Measurements from ENCODE around the gene CCDC83. TPM values are rescaled to one million over a fixed set of nuclear protein-coding genes. Genes with fewer than 3 reads are reported as not detected.
"Not testable (repeated sequence)": the region's sequence is repeated elsewhere in the genome, so short reads cannot be mapped to it uniquely, and the experiment has no call there.

Gene CCDC83
- total and polyA plus RNA-seq, 4 donors: not detected

GRCh38 chr11:85847436-85847835 lies 7.7 kb upstream of the CCDC83 start:
- no peak for ATAC-seq (ENCODE audit: insufficient read depth, low FRiP score)
- DNase-seq: no peak
- Histone ChIP-seq H3K27me3 (ENCODE audit: control insufficient read depth in 3 of 3, insufficient read depth in 3 of 3, low read length in 2 of 3) (no peaks in the 10 kb centered on the region), H3K36me3 (ENCODE audit: control insufficient read depth in 4 of 4, insufficient read depth in 4 of 4, low read length in 4 of 4) (no peaks in the 10 kb centered on the region), H3K4me1 (ENCODE audit: control insufficient read depth in 5 of 5, insufficient read depth in 5 of 5, low read length in 5 of 5) (peaks cover 0 to 2% (median 0%) of the 10 kb centered on the region in 5 donors), H3K27ac (ENCODE audit: low read depth in 1 of 2, low read length in 1 of 2) (no peak overlapping the region), H3K4me3 (no peak overlapping the region), H3K9ac (ENCODE audit: insufficient read depth in 1 of 2, low read length in 2 of 2) (no peak overlapping the region), H3K9me3 (ENCODE audit: control insufficient read depth in 4 of 4, insufficient read depth in 3 of 4, low read length in 3 of 4) (peaks cover 0 to 1% (median 0%) of the 10 kb centered on the region in 4 donors)
- no peak for TF ChIP-seq CTCF (IDR thresholded peaks at IDR 0.05; ENCODE audit: control extremely low read depth, extremely low read depth)

GRCh38 chr11:85848006-85848405 lies 7.2 kb upstream of the CCDC83 start:
- no peak overlapping the region for H3K4me3 ChIP-seq
- ATAC-seq (ENCODE audit: insufficient read depth, low FRiP score) (no peak), DNase-seq (no peak)
- no peaks in the 10 kb centered on the region for H3K27me3 ChIP-seq (ENCODE audit: control insufficient read depth in 3 of 3, insufficient read depth in 3 of 3, low read length in 2 of 3)
- no peaks in the 10 kb centered on the region for H3K36me3 ChIP-seq (ENCODE audit: control insufficient read depth in 4 of 4, insufficient read depth in 4 of 4, low read length in 4 of 4)
- H3K27ac ChIP-seq (ENCODE audit: low read depth in 1 of 2, low read length in 1 of 2): no peak overlapping the region
- peaks cover 0 to 1% (median 0%) of the 10 kb centered on the region in 4 donors for H3K9me3 ChIP-seq (ENCODE audit: control insufficient read depth in 4 of 4, insufficient read depth in 3 of 4, low read length in 3 of 4)
- 87 to 95% methylated on average over 3 of the region's 3 CpGs for WGBS, 2 donors
- peaks cover 0 to 2% (median 0%) of the 10 kb centered on the region in 5 donors for H3K4me1 ChIP-seq (ENCODE audit: control insufficient read depth in 5 of 5, insufficient read depth in 5 of 5, low read length in 5 of 5)
- no peak for TF ChIP-seq CTCF (IDR thresholded peaks at IDR 0.05; ENCODE audit: control extremely low read depth, extremely low read depth)
- H3K9ac ChIP-seq (ENCODE audit: insufficient read depth in 1 of 2, low read length in 2 of 2): no peak overlapping the region

DNA sequence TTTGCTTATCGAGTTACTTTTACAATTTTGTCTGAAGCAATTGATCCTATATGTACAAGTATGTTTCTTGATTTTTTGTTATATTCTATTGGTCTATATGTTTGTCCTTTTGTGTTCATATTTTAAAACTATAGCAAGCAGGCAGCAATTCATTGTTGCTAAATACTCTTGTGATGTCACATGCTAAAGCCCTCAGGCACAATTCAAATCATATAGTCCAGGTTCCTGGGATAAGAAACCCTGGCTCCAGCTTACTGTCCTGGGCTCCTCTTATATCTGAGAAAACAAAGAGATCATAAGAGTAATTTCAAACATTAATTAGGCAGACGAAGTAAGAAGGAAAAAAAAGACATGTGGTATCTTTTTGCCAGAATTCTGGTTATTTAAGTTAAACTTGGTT lies 6.6 kb upstream of the CCDC83 start:
- DNase-seq (no peak), ATAC-seq (ENCODE audit: insufficient read depth, low FRiP score) (no peak)
- H3K9me3 ChIP-seq (ENCODE audit: control insufficient read depth in 4 of 4, insufficient read depth in 3 of 4, low read length in 3 of 4): peaks cover 0 to 1% (median 0%) of the 10 kb centered on the region in 4 donors
- no peak overlapping the region for H3K9ac ChIP-seq (ENCODE audit: insufficient read depth in 1 of 2, low read length in 2 of 2)
- H3K36me3 ChIP-seq (ENCODE audit: control insufficient read depth in 4 of 4, insufficient read depth in 4 of 4, low read length in 4 of 4): no peaks in the 10 kb centered on the region
- H3K27ac ChIP-seq (ENCODE audit: low read depth in 1 of 2, low read length in 1 of 2): no peak overlapping the region
- 95% methylated on average over 2 of the region's 2 CpGs for WGBS, 2 donors
- peaks cover 0 to 2% (median 0%) of the 10 kb centered on the region in 5 donors for H3K4me1 ChIP-seq (ENCODE audit: control insufficient read depth in 5 of 5, insufficient read depth in 5 of 5, low read length in 5 of 5)
- no peaks in the 10 kb centered on the region for H3K27me3 ChIP-seq (ENCODE audit: control insufficient read depth in 3 of 3, insufficient read depth in 3 of 3, low read length in 2 of 3)
- H3K4me3 ChIP-seq: no peak overlapping the region
- no peak for TF ChIP-seq CTCF (IDR thresholded peaks at IDR 0.05; ENCODE audit: control extremely low read depth, extremely low read depth)

GRCh38 chr11:85852754-85853153 lies 2.4 kb upstream of the CCDC83 start:
- 97 to 99% methylated on average over 33 of the region's 33 CpGs for WGBS, 2 donors
- not testable (repeated sequence) for ATAC-seq (ENCODE audit: insufficient read depth, low FRiP score); H3K27ac ChIP-seq (ENCODE audit: low read depth in 1 of 2, low read length in 1 of 2); H3K27me3 ChIP-seq (ENCODE audit: control insufficient read depth in 3 of 3, insufficient read depth in 3 of 3, low read length in 2 of 3); H3K9me3 ChIP-seq (ENCODE audit: control insufficient read depth in 4 of 4, insufficient read depth in 3 of 4, low read length in 3 of 4); H3K36me3 ChIP-seq (ENCODE audit: control insufficient read depth in 4 of 4, insufficient read depth in 4 of 4, low read length in 4 of 4); H3K4me1 ChIP-seq (ENCODE audit: control insufficient read depth in 5 of 5, insufficient read depth in 5 of 5, low read length in 5 of 5); DNase-seq; H3K4me3 ChIP-seq; H3K9ac ChIP-seq (ENCODE audit: insufficient read depth in 1 of 2, low read length in 2 of 2)

- H3K36me3 ChIP-seq (ENCODE audit: control insufficient read depth in 4 of 4, insufficient read depth in 4 of 4, low read length in 4 of 4); DNase-seq; H3K9me3 ChIP-seq (ENCODE audit: control insufficient read depth in 4 of 4, insufficient read depth in 3 of 4, low read length in 3 of 4); H3K27ac ChIP-seq (ENCODE audit: low read depth in 1 of 2, low read length in 1 of 2); H3K4me1 ChIP-seq (ENCODE audit: control insufficient read depth in 5 of 5, insufficient read depth in 5 of 5, low read length in 5 of 5); H3K27me3 ChIP-seq (ENCODE audit: control insufficient read depth in 3 of 3, insufficient read depth in 3 of 3, low read length in 2 of 3); H3K9ac ChIP-seq (ENCODE audit: insufficient read depth in 1 of 2, low read length in 2 of 2); ATAC-seq (ENCODE audit: insufficient read depth, low FRiP score); H3K4me3 ChIP-seq: not testable (repeated sequence)
- 96 to 97% methylated on average over 5 to 6 of the region's 7 CpGs for WGBS, 2 donors
These were observed 1.6 kb upstream of the CCDC83 start for GRCh38 chr11:85853541-85853940.

All from lung (tissue), 12 donors.